ACC112 (cell line): ENCODE data around the gene ST3GAL4.

Source experiments
- H2AFZ ChIP-seq: fragments of 200-600 bp; sonication (generic); one replicate; pipeline ENCODE4 v1.6.0; 2017; ENCODE audit warnings: antibody characterized with exemption, low read length; ENCODE audit not compliant: unreplicated experiment
- H3K27ac ChIP-seq: fragments of 200-600 bp; sonication (generic); 2 replicates; pipeline ENCODE4 v1.5.1; 2014; ENCODE audit warnings: low read depth, mild to moderate bottlenecking, antibody characterized with exemption, low read length, moderate library complexity
- H3K27me3 ChIP-seq: fragments of 200-600 bp; sonication (generic); 2 replicates; pipeline ENCODE4 v1.6.1; 2014; ENCODE audit warnings: mild to moderate bottlenecking, antibody characterized with exemption, low read length, moderate library complexity, mixed read lengths; ENCODE audit not compliant: insufficient read depth
- H3K36me3 ChIP-seq: fragments of 200-600 bp; sonication (generic); 2 replicates; pipeline ENCODE4 v1.6.1; 2016; ENCODE audit warnings: mild to moderate bottlenecking, antibody characterized with exemption, low read length, moderate library complexity, mixed read lengths; ENCODE audit not compliant: insufficient read depth
- H3K4me1 ChIP-seq: fragments of 200-600 bp; sonication (generic); one replicate; pipeline ENCODE4 v1.6.1; 2016; ENCODE audit warnings: low read length, mixed read lengths; ENCODE audit not compliant: insufficient read depth, unreplicated experiment, control insufficient read depth
- H3K4me3 ChIP-seq: fragments of 200-600 bp; sonication (generic); 2 replicates; pipeline ENCODE4 v1.5.1; 2014; ENCODE audit warnings: mild to moderate bottlenecking, low read depth, low read length
- H3K79me2 ChIP-seq: fragments of 200-600 bp; sonication (generic); one replicate; pipeline ENCODE4 v1.6.0; 2016; ENCODE audit warnings: low read length; ENCODE audit not compliant: control insufficient read depth, unreplicated experiment, insufficient read depth

Gene ST3GAL4

DNA sequence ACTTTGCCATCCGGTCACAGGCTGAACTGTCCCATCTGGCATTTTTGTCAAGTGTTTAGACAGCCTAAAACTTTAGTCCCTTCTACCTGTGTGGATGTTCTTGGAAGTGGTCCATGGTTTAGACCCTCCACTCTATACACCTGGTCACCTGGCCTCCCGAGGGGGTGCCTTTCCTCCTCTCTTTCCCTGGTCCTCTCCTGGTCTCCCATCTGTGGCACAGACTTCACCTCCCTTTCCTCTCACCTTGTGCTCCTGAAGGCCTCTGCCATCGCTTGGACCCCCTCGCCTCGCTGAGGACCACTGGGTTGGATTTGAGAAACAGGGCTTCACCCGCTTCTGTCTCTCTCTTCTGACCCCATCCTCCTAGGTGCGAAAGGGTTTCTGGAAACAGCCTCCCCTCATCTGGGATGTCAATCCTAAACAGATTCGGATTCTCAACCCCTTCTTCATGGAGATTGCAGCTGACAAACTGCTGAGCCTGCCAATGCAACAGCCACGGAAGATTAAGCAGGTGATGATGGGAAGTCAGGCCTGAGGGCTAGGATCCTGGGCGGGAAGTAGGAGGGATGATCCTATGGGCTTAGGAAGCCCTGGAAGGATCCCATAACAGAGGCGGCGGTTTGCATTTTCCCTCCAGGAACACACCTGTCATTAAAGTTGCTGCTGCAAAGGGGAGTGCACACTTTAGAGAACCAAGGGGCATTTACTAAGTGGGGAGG is 53.6 kb downstream of the ST3GAL4 start:
- no peak overlapping the region for H3K27ac ChIP-seq
- no peaks in the 10 kb centered on the region for H3K79me2 ChIP-seq
- H3K36me3 ChIP-seq, result no peaks in the 10 kb centered on the region; the same call in 1 of the 2 replicates
- peaks cover 3% of the 10 kb centered on the region for H3K4me1 ChIP-seq
- H2AFZ ChIP-seq, result no peak overlapping the region
- no peaks in the 10 kb centered on the region for H3K27me3 ChIP-seq
- H3K4me3 ChIP-seq, result no peak overlapping the region

GRCh38 chr11:126409620-126409985 is 54.1 kb downstream of the ST3GAL4 start:
- Histone ChIP-seq H2AFZ (no peak overlapping the region), H3K27me3 (no peaks in the 10 kb centered on the region), H3K4me1 (no peaks in the 10 kb centered on the region), H3K79me2 (no peaks in the 10 kb centered on the region), H3K27ac (no peak overlapping the region), H3K36me3 (no peaks in the 10 kb centered on the region; the same call in 1 of the 2 replicates), H3K4me3 (no peak overlapping the region)

DNA sequence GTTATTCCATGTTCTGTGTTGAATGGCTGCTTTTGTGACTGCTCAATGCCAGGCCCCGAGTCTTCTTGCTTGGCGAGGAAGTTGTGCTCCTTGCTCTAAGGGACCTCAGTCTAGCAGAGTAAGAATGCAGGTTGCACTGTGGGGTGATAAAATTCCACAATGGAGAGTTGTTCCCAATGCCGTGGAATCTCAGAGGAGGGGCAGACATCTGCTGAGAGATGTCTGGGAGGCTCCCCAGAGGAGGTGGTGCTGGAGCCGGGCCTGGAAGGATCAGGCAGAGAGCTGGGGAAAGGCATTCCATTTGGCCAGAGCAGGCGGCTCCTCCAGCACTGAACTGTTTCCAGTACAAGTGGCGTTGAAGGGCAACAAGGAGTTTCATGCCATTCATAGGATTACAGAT is 55.2 kb downstream of the ST3GAL4 start:
- H3K27me3 ChIP-seq, result no peaks in the 10 kb centered on the region
- H3K79me2 ChIP-seq, result no peaks in the 10 kb centered on the region
- H3K4me1 ChIP-seq, result no peaks in the 10 kb centered on the region
- no peak overlapping the region for H3K4me3 ChIP-seq
- no peak overlapping the region for H2AFZ ChIP-seq
- H3K27ac ChIP-seq, result no peak overlapping the region
- no peaks in the 10 kb centered on the region; the same call in 1 of the 2 replicates for H3K36me3 ChIP-seq

- no peak overlapping the region for H2AFZ ChIP-seq
- no peaks in the 10 kb centered on the region; the same call in 1 of the 2 replicates for H3K36me3 ChIP-seq
- H3K27ac ChIP-seq, result no peak overlapping the region
- no peaks in the 10 kb centered on the region for H3K79me2 ChIP-seq
- H3K4me1 ChIP-seq, result no peaks in the 10 kb centered on the region
- H3K4me3 ChIP-seq, result no peak overlapping the region
- H3K27me3 ChIP-seq, result no peaks in the 10 kb centered on the region
Measured at GRCh38 chr11:126411971-126412381, 56.5 kb downstream of the ST3GAL4 start.

DNA sequence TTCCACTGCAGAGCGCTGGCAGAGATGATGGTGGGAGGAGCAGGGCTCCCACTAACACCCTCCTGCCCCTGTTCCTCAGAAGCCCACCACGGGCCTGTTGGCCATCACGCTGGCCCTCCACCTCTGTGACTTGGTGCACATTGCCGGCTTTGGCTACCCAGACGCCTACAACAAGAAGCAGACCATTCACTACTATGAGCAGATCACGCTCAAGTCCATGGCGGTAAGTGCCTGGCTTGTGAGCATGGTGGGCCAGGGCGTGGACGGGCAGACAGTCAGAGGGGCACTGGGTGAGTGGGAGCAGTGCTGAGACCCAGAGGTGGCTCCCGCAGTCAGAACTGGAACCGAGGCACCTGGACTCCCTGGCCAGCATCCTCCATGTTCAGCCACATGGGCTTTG is 57.9 kb downstream of the ST3GAL4 start:
- H3K4me3 ChIP-seq, result no peak overlapping the region
- no peaks in the 10 kb centered on the region; the same call in 1 of the 2 replicates for H3K36me3 ChIP-seq
- H3K27ac ChIP-seq, result no peak overlapping the region
- no peak overlapping the region for H2AFZ ChIP-seq
- H3K4me1 ChIP-seq, result no peaks in the 10 kb centered on the region
- no peaks in the 10 kb centered on the region for H3K27me3 ChIP-seq
- H3K79me2 ChIP-seq, result no peaks in the 10 kb centered on the region

DNA sequence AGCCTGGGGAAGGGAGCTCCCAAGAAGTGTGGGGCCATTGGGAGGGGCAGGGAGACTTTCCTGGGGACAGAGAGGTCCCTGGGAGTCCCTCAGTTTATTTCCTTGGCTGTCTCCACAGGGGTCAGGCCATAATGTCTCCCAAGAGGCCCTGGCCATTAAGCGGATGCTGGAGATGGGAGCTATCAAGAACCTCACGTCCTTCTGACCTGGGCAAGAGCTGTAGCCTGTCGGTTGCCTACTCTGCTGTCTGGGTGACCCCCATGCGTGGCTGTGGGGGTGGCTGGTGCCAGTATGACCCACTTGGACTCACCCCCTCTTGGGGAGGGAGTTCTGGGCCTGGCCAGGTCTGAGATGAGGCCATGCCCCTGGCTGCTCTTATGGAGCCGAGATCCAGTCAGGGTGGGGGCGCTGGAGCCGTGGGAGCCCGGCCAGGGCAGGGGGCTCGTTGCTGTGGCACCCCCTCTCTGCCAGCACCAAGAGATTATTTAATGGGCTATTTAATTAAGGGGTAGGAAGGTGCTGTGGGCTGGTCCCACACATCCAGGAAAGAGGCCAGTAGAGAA is 58.4 kb downstream of the ST3GAL4 start:
- Histone ChIP-seq H2AFZ (no peak overlapping the region), H3K36me3 (no peaks in the 10 kb centered on the region; the same call in 1 of the 2 replicates), H3K4me1 (no peaks in the 10 kb centered on the region), H3K27me3 (no peaks in the 10 kb centered on the region), H3K79me2 (no peaks in the 10 kb centered on the region), H3K4me3 (no peak overlapping the region), H3K27ac (no peak overlapping the region)

- Histone ChIP-seq H3K79me2 (no peaks in the 10 kb centered on the region), H3K36me3 (no peaks in the 10 kb centered on the region; the same call in 1 of the 2 replicates), H3K27ac (no peak overlapping the region)
Measured at GRCh38 chr11:126414615-126415014, 59.1 kb downstream of the ST3GAL4 start.

GRCh38 chr11:126415128-126415527 is 59.6 kb downstream of the ST3GAL4 start:
- Histone ChIP-seq H3K4me3 (no peak overlapping the region), H3K27ac (no peak overlapping the region), H3K36me3 (no peaks in the 10 kb centered on the region; the same call in 1 of the 2 replicates), H3K27me3 (no peaks in the 10 kb centered on the region), H2AFZ (no peak overlapping the region), H3K4me1 (no peaks in the 10 kb centered on the region), H3K79me2 (no peaks in the 10 kb centered on the region)

More at GRCh38 chr11:126414615-126415014, 59.1 kb downstream of the ST3GAL4 start:
- H3K27me3 ChIP-seq, result no peaks in the 10 kb centered on the region
- H3K4me3 ChIP-seq, result no peak overlapping the region
- no peaks in the 10 kb centered on the region for H3K4me1 ChIP-seq
- no peak overlapping the region for H2AFZ ChIP-seq

DNA sequence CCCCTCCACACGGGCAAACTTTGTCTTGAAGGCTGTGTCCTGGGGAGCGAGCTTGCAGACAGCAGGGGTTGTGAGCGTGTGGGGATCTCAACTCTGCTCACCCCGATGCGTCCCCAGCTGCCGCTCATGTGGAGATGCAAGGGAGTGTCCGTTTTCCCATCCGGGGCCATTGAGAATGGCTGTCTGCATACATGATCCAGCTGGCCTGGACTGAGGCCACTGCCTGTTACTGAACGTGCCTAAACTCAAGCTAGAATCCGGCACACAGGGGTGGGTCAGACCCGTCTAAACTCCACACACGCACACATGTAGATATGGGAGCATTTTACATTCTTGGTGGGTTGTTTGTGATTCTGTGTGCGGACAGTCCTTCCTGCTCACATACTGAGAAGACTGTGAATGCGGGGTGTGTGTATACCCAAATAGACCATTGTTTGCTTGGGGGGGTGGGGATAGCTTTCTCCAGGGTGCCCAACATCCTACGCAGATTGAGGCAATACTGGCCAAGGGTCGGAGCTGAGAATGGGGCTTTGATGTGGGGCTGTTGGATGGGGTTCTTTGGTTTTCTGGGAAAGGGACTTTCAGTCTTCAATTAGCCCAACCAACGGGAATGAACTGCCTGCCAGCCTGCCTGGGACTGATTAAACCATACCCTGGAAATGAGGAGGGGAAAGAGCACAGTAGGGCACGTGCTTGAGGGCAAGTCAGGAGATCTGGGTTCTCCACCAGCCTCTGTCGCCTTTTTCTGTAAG is 60.4 kb downstream of the ST3GAL4 start:
- H2AFZ ChIP-seq, result no peak overlapping the region
- H3K79me2 ChIP-seq, result no peaks in the 10 kb centered on the region
- H3K27ac ChIP-seq, result no peak overlapping the region
- no peaks in the 10 kb centered on the region for H3K4me1 ChIP-seq
- H3K27me3 ChIP-seq, result no peaks in the 10 kb centered on the region
- H3K36me3 ChIP-seq, result no peaks in the 10 kb centered on the region; the same call in 1 of the 2 replicates
- peak overlapping the region; percentile 74 for H3K4me3 ChIP-seq

DNA sequence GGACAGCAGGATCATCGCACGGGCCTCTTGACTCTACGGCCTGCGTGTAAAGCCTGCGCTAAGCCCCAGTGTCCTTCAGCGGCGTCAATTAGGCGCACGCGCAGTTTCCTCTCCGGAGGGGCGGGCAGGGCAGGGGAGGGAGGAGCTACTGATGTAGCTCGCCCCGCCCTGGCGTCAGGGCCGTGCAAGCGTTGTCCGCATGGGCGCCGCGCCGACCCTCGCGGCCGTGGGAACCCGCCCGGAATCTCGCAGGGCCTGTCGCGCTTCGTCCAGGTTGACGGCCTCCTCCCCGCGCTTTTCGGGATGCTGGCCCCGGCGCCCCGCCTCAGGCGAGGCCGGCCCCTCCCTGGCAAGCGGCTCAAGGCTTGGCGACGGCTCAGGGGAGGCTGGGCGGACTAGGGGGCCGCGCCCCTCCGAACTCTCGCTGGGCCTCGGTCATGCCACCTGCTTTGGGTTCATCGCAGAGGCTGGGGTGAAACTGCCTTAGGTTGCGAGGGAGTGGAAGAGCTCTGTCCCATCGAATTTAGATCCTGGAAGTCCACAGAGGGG is 61.1 kb downstream of the ST3GAL4 start:
- H2AFZ ChIP-seq, result no peak overlapping the region
- H3K4me3 ChIP-seq, result peak overlapping the region; percentile 74
- H3K36me3 ChIP-seq, result no peaks in the 10 kb centered on the region; the same call in 1 of the 2 replicates
- H3K4me1 ChIP-seq, result no peaks in the 10 kb centered on the region
- no peaks in the 10 kb centered on the region for H3K79me2 ChIP-seq
- no peaks in the 10 kb centered on the region for H3K27me3 ChIP-seq
- H3K27ac ChIP-seq, result no peak overlapping the region
